ENCODE measurements around the gene MED16.

- TF ChIP-seq CTCF (IDR thresholded peaks at IDR 0.05) (no peak), POLR2A (IDR thresholded peaks at IDR 0.05) (no peak), EP300 (IDR thresholded peaks at IDR 0.05; ENCODE audit: low read depth) (no peak), POLR2AphosphoS5 (IDR thresholded peaks at IDR 0.05) (no peak)
Observed at GRCh38 chr19:934197-934840, 41.3 kb upstream of the MED16 start.

Data from transverse colon (tissue), 4 donors.